Tibial nerve (tissue), 4 donors: ENCODE data around the gene PLEKHG4. TPM values are rescaled to one million over a fixed set of nuclear protein-coding genes. Genes with fewer than 3 reads are reported as not detected.

Source experiments
- DNase-seq, 2 donors: peaks; one replicate each; pipeline ENCODE4 v3.0.0-alpha.2; 2019; ENCODE audit warnings: low spot score in 2 of 2
- H3K27ac ChIP-seq, 4 donors: fragments of 200-600 bp; sonication (generic) in 3 of 4; one replicate each; pipeline ENCODE4 v1.5.1; 2017 to 2019; ENCODE audit warnings: mild to moderate bottlenecking in 1 of 4
- H3K27me3 ChIP-seq, 2 donors: fragments of 200-600 bp; sonication (generic) in 1 of 2; one replicate each; pipeline versions ENCODE4 v1.5.1 to v1.6.0; 2017 to 2019
- H3K36me3 ChIP-seq, 3 donors: fragments of 200-600 bp; sonication (generic); one replicate each; pipeline ENCODE4 v1.5.1; 2018 to 2019
- H3K4me1 ChIP-seq, 4 donors: fragments of 200-600 bp; sonication (generic) in 3 of 4; one replicate each; pipeline ENCODE4 v1.5.1; 2017 to 2019
- H3K4me3 ChIP-seq, 4 donors: fragments of 200-600 bp; sonication (generic) in 3 of 4; one replicate each; pipeline ENCODE4 v1.5.1; 2017 to 2019; ENCODE audit warnings: mild to moderate bottlenecking in 1 of 4, moderate library complexity in 1 of 4
- H3K9me3 ChIP-seq, 4 donors: fragments of 200-600 bp; sonication (generic) in 3 of 4; one replicate each; pipeline ENCODE4 v1.5.1; 2017 to 2019
- EP300 ChIP-seq, 2 donors: sonication (generic); formaldehyde crosslinking; IDR thresholded peaks; one replicate each; pipeline ENCODE4 v1.6.1; 2017; ENCODE audit warnings: antibody characterized with exemption in 2 of 2, mild to moderate bottlenecking in 1 of 2
- POLR2A ChIP-seq, 2 donors: fragments of 450-650 bp; IDR thresholded peaks; one replicate each; pipeline ENCODE4 v1.6.1; 2017; ENCODE audit warnings: antibody characterized with exemption in 2 of 2, mild to moderate bottlenecking in 2 of 2, moderate library complexity in 2 of 2
- WGBS, 2 donors: methylation state at CpG; one replicate each; pipeline ENCODE4 v1.1.5; 2018; 5-methylcytosine and 5-hydroxymethylcytosine counted together
- total RNA-seq, 4 donors: library from RNA; depleted of rRNA; stranded (reverse); fragments of >200 nt; gene quantifications; one replicate each; pipeline ENCODE4 v1.1.0, GENCODE V29; 2016
- TF ChIP-seq, protein P1 (sequence below), 5 experiments: fragments of 200-600 bp in 3 of 5; fragments of 450-650 bp in 2 of 5; sonication (generic) in 3 of 5; IDR thresholded peaks; one replicate each; pipeline ENCODE4 v1.5.1; 2016 to 2019; ENCODE audit warnings: antibody characterized with exemption in 5 of 5, mild to moderate bottlenecking in 3 of 5, moderate library complexity in 2 of 5

PLEKHG4 gene
- total RNA-seq, 4 donors from 2014 or later, result 25.6 to 42.4 (median 34.6) TPM

DNA sequence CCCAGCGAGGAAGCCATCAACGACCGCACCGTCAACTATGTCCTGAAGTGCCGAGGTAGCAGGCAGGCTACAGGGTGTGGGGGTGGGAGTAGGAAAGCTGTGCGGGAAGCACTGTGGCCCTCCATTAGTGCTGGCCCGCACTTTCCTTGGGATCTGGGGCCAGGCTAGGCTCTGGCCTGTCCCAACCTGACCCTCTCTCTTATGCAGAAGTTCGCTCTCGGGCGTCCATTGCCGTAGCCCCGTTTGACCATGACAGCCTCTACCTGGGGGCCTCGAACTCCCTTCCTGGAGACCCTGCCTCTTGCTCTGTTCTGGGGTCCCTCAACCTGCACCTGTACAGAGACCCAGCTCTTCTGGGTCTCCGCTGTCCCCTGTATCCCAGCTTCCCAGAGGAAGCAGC, 8.6 kb downstream of the PLEKHG4 start:
- Histone ChIP-seq H3K4me3 (no peak overlapping the region), H3K27me3 (no peaks in the 10 kb centered on the region), H3K9me3 (no peaks in the 10 kb centered on the region), H3K27ac (no peak overlapping the region), H3K4me1 (no peaks in the 10 kb centered on the region), H3K36me3 (peaks cover 0 to 58% (median 0%) of the 10 kb centered on the region in 3 donors)
- TF ChIP-seq, protein P1, sequence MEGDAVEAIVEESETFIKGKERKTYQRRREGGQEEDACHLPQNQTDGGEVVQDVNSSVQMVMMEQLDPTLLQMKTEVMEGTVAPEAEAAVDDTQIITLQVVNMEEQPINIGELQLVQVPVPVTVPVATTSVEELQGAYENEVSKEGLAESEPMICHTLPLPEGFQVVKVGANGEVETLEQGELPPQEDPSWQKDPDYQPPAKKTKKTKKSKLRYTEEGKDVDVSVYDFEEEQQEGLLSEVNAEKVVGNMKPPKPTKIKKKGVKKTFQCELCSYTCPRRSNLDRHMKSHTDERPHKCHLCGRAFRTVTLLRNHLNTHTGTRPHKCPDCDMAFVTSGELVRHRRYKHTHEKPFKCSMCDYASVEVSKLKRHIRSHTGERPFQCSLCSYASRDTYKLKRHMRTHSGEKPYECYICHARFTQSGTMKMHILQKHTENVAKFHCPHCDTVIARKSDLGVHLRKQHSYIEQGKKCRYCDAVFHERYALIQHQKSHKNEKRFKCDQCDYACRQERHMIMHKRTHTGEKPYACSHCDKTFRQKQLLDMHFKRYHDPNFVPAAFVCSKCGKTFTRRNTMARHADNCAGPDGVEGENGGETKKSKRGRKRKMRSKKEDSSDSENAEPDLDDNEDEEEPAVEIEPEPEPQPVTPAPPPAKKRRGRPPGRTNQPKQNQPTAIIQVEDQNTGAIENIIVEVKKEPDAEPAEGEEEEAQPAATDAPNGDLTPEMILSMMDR (IDR thresholded peaks at IDR 0.05), result no peak
- TF ChIP-seq EP300 (IDR thresholded peaks at IDR 0.05) (no peak), POLR2A (IDR thresholded peaks at IDR 0.05) (no peak)
- WGBS, 2 donors, result 90 to 95% methylated on average over 14 of the region's 14 CpGs
- no peak for DNase-seq

DNA sequence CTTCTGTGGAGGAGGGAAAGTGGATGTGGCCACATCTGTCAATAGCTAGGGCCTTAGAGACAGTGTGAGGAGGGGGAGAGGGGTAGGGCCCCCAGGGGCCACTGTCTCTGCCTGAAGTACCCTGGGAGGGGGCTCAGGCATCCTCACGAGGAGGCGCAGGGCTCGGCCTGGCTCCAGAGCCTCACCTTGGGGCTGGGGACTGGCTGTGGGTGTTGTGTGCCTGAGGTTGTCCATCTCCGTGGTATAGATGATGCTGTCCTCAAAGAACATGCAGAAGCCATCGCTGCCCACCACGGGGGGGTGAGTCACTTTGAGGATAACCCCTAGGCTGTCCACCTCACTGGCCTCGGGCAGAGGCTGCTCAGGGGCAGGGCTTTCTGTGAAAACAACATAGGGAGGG, 12.1 kb downstream of the PLEKHG4 start:
- Histone ChIP-seq H3K27ac (no peak overlapping the region), H3K4me3 (no peak overlapping the region), H3K27me3 (no peaks in the 10 kb centered on the region), H3K36me3 (peaks cover 0 to 30% (median 0%) of the 10 kb centered on the region in 3 donors), H3K9me3 (no peaks in the 10 kb centered on the region), H3K4me1 (peaks cover 0 to 11% (median 0%) of the 10 kb centered on the region in 4 donors)
- TF ChIP-seq EP300 (IDR thresholded peaks at IDR 0.05) (no peak), POLR2A (IDR thresholded peaks at IDR 0.05) (no peak)
- TF ChIP-seq, protein P1 (IDR thresholded peaks at IDR 0.05), result no peak
- no peak for DNase-seq
- WGBS, 2 donors, result 77 to 79% methylated on average over 7 of the region's 7 CpGs

GRCh38 chr16:67294171-67294757, 14.9 kb downstream of the PLEKHG4 start:
- no peak overlapping the region for H3K4me3 ChIP-seq

DNA sequence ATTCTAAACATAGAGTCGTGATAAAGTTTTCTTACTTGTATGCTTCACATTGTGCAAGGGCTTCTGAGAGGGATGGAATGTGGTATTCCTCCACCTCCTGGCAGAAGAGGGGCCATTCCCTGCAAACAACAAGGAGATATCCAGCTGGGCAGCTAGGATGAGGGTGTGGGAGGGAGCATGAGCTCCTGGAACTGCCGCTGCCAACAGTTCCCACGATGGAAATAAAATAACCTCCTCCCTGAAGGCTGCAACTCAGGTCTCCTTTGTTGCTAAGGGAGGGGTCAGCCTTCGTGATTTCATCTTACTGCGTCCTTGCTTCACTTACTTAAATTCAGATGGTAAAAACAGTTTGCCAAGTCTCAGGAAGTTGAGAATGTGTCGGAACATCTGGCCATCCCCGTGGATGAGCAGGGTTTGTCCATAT, 15.6 kb downstream of the PLEKHG4 start:
- no peak for TF ChIP-seq POLR2A (IDR thresholded peaks at IDR 0.05)
- TF ChIP-seq, protein P1 (IDR thresholded peaks at IDR 0.05), result no peak
- no peak for TF ChIP-seq EP300 (IDR thresholded peaks at IDR 0.05)
- H3K27ac ChIP-seq, result peak overlapping the region in 1 of 4 donors; percentile 15
- no peaks in the 10 kb centered on the region for H3K27me3 ChIP-seq
- H3K4me3 ChIP-seq, result no peak overlapping the region
- whole genome bisulfite sequencing, 2 donors, result 49 to 52% methylated on average over 7 of the region's 7 CpGs
- no peaks in the 10 kb centered on the region for H3K36me3 ChIP-seq
- H3K4me1 ChIP-seq, result peaks cover 0 to 11% (median 0%) of the 10 kb centered on the region in 4 donors
- DNase-seq, result no peak
- H3K9me3 ChIP-seq, result no peaks in the 10 kb centered on the region

More at GRCh38 chr16:67294171-67294757, 14.9 kb downstream of the PLEKHG4 start:
- Histone ChIP-seq H3K27me3 (no peaks in the 10 kb centered on the region), H3K9me3 (no peaks in the 10 kb centered on the region), H3K27ac (peak overlapping the region in 1 of 4 donors; percentile 15), H3K36me3 (peaks cover 0 to 4% (median 0%) of the 10 kb centered on the region in 3 donors), H3K4me1 (peaks cover 0 to 11% (median 0%) of the 10 kb centered on the region in 4 donors)
- 86 to 95% methylated on average over 3 of the region's 4 CpGs for WGBS, 2 donors
- TF ChIP-seq POLR2A (IDR thresholded peaks at IDR 0.05) (no peak), EP300 (IDR thresholded peaks at IDR 0.05) (no peak)
- TF ChIP-seq, protein P1 (IDR thresholded peaks at IDR 0.05), result no peak
- no peak for DNase-seq

GRCh38 chr16:67296420-67296819, 17.1 kb downstream of the PLEKHG4 start:
- Histone ChIP-seq H3K27ac (no peak overlapping the region), H3K4me1 (peaks cover 0 to 22% (median 0%) of the 10 kb centered on the region in 4 donors), H3K9me3 (no peaks in the 10 kb centered on the region), H3K27me3 (no peaks in the 10 kb centered on the region), H3K36me3 (no peaks in the 10 kb centered on the region), H3K4me3 (no peak overlapping the region)
- 44 to 50% methylated on average over 2 to 3 of the region's 3 CpGs for WGBS, 2 donors
- no peak for DNase-seq
- TF ChIP-seq, protein P1 (IDR thresholded peaks at IDR 0.05), result no peak
- TF ChIP-seq EP300 (IDR thresholded peaks at IDR 0.05), result no peak
- TF ChIP-seq POLR2A (IDR thresholded peaks at IDR 0.05), result no peak
